ENCODE results near the gene HADHA. TPM values are rescaled to one million over a fixed set of nuclear protein-coding genes. Genes with fewer than 3 reads are reported as not detected.

HADHA gene
- 90.1 TPM for polyA plus RNA-seq (2012; ENCODE audit: low read depth, missing spikeins)

GRCh38 chr2:26244309-26245230, at the start of gene HADHA, which contains the start of gene HADHB:
HADHA (minus strand) TSS chr2:26244632; CDS start chr2:26244596, 36 bp downstream.
HADHB (plus strand) TSS chr2:26244939; CDS start chr2:26254255, 9,316 bp downstream.
- TF ChIP-seq TAF1 (IDR thresholded peaks at IDR 0.05; ENCODE audit: low read depth, low read length) (peak; percentile 64), PAX5 (IDR thresholded peaks at IDR 0.05; ENCODE audit: insufficient read depth, low read length, severe bottlenecking) (no peak), SPI1 (IDR thresholded peaks at IDR 0.05; ENCODE audit: low read depth, low read length) (peak; percentile 61), POLR2A (IDR thresholded peaks at IDR 0.05; ENCODE audit: low read depth, low read length) (peak; percentile 87), POU2F2 (IDR thresholded peaks at IDR 0.05; ENCODE audit: low read depth, low read length) (0 out of 2 replicates have a peak, but pooled peaks have one; percentile 11), POLR2AphosphoS5 (IDR thresholded peaks at IDR 0.05; ENCODE audit: low read depth, low read length) (peak; percentile 86)
- FAIRE-seq (peak; percentile 88), DNase-seq (ENCODE audit: insufficient read length, low spot score) (peak; percentile 65)

GRCh38 chr2:26292646-26293045, 48.2 kb upstream of the HADHA start:
- DNase-seq (ENCODE audit: insufficient read length, low spot score) (no peak), FAIRE-seq (peak; percentile 51)
- no peak for TF ChIP-seq POLR2A (IDR thresholded peaks at IDR 0.05; ENCODE audit: low read depth, low read length)
- TF ChIP-seq POLR2AphosphoS5 (IDR thresholded peaks at IDR 0.05; ENCODE audit: low read depth, low read length) = no peak
- TF ChIP-seq SPI1 (IDR thresholded peaks at IDR 0.05; ENCODE audit: low read depth, low read length) = no peak
- TF ChIP-seq POU2F2 (IDR thresholded peaks at IDR 0.05; ENCODE audit: low read depth, low read length) = no peak
- no peak for TF ChIP-seq PAX5 (IDR thresholded peaks at IDR 0.05; ENCODE audit: insufficient read depth, low read length, severe bottlenecking)
- no peak for TF ChIP-seq TAF1 (IDR thresholded peaks at IDR 0.05; ENCODE audit: low read depth, low read length)

- DNase-seq (ENCODE audit: insufficient read length, low spot score) (no peak), FAIRE-seq (no peak)
- TF ChIP-seq TAF1 (IDR thresholded peaks at IDR 0.05; ENCODE audit: low read depth, low read length) (no peak), POLR2AphosphoS5 (IDR thresholded peaks at IDR 0.05; ENCODE audit: low read depth, low read length) (no peak), SPI1 (IDR thresholded peaks at IDR 0.05; ENCODE audit: low read depth, low read length) (no peak), POU2F2 (IDR thresholded peaks at IDR 0.05; ENCODE audit: low read depth, low read length) (no peak), PAX5 (IDR thresholded peaks at IDR 0.05; ENCODE audit: insufficient read depth, low read length, severe bottlenecking) (no peak), POLR2A (IDR thresholded peaks at IDR 0.05; ENCODE audit: low read depth, low read length) (no peak)
Observed at GRCh38 chr2:26290001-26290400, 45.6 kb upstream of the HADHA start.

GRCh38 chr2:26285931-26286330, 41.5 kb upstream of the HADHA start:
- DNase-seq (ENCODE audit: insufficient read length, low spot score) (no peak), FAIRE-seq (no peak)
- TF ChIP-seq PAX5 (IDR thresholded peaks at IDR 0.05; ENCODE audit: insufficient read depth, low read length, severe bottlenecking) = no peak
- no peak for TF ChIP-seq SPI1 (IDR thresholded peaks at IDR 0.05; ENCODE audit: low read depth, low read length)
- no peak for TF ChIP-seq TAF1 (IDR thresholded peaks at IDR 0.05; ENCODE audit: low read depth, low read length)
- no peak for TF ChIP-seq POU2F2 (IDR thresholded peaks at IDR 0.05; ENCODE audit: low read depth, low read length)
- no peak for TF ChIP-seq POLR2AphosphoS5 (IDR thresholded peaks at IDR 0.05; ENCODE audit: low read depth, low read length)
- TF ChIP-seq POLR2A (IDR thresholded peaks at IDR 0.05; ENCODE audit: low read depth, low read length) = no peak

- no peak for TF ChIP-seq TAF1 (IDR thresholded peaks at IDR 0.05; ENCODE audit: low read depth, low read length)
- no peak for TF ChIP-seq PAX5 (IDR thresholded peaks at IDR 0.05; ENCODE audit: insufficient read depth, low read length, severe bottlenecking)
- no peak for TF ChIP-seq SPI1 (IDR thresholded peaks at IDR 0.05; ENCODE audit: low read depth, low read length)
- TF ChIP-seq POU2F2 (IDR thresholded peaks at IDR 0.05; ENCODE audit: low read depth, low read length) = no peak
- TF ChIP-seq POLR2A (IDR thresholded peaks at IDR 0.05; ENCODE audit: low read depth, low read length) = no peak
- TF ChIP-seq POLR2AphosphoS5 (IDR thresholded peaks at IDR 0.05; ENCODE audit: low read depth, low read length) = no peak
- FAIRE-seq (no peak), DNase-seq (ENCODE audit: insufficient read length, low spot score) (no peak)
Observed at GRCh38 chr2:26284132-26284531, 39.7 kb upstream of the HADHA start.

GRCh38 chr2:26283606-26284005, 39.2 kb upstream of the HADHA start:
- FAIRE-seq (no peak), DNase-seq (ENCODE audit: insufficient read length, low spot score) (no peak)
- TF ChIP-seq TAF1 (IDR thresholded peaks at IDR 0.05; ENCODE audit: low read depth, low read length) (no peak), SPI1 (IDR thresholded peaks at IDR 0.05; ENCODE audit: low read depth, low read length) (no peak), POU2F2 (IDR thresholded peaks at IDR 0.05; ENCODE audit: low read depth, low read length) (no peak), POLR2AphosphoS5 (IDR thresholded peaks at IDR 0.05; ENCODE audit: low read depth, low read length) (no peak), PAX5 (IDR thresholded peaks at IDR 0.05; ENCODE audit: insufficient read depth, low read length, severe bottlenecking) (no peak), POLR2A (IDR thresholded peaks at IDR 0.05; ENCODE audit: low read depth, low read length) (no peak)

GRCh38 chr2:26281226-26281625, 36.8 kb upstream of the HADHA start:
- FAIRE-seq (no peak), DNase-seq (ENCODE audit: insufficient read length, low spot score) (no peak)
- TF ChIP-seq SPI1 (IDR thresholded peaks at IDR 0.05; ENCODE audit: low read depth, low read length) (no peak), PAX5 (IDR thresholded peaks at IDR 0.05; ENCODE audit: insufficient read depth, low read length, severe bottlenecking) (no peak), TAF1 (IDR thresholded peaks at IDR 0.05; ENCODE audit: low read depth, low read length) (no peak), POLR2A (IDR thresholded peaks at IDR 0.05; ENCODE audit: low read depth, low read length) (no peak), POLR2AphosphoS5 (IDR thresholded peaks at IDR 0.05; ENCODE audit: low read depth, low read length) (no peak), POU2F2 (IDR thresholded peaks at IDR 0.05; ENCODE audit: low read depth, low read length) (no peak)

GRCh38 chr2:26279886-26280285, 35.5 kb upstream of the HADHA start:
- no peak for TF ChIP-seq PAX5 (IDR thresholded peaks at IDR 0.05; ENCODE audit: insufficient read depth, low read length, severe bottlenecking)
- TF ChIP-seq POLR2A (IDR thresholded peaks at IDR 0.05; ENCODE audit: low read depth, low read length) = no peak
- TF ChIP-seq SPI1 (IDR thresholded peaks at IDR 0.05; ENCODE audit: low read depth, low read length) = no peak
- no peak for TF ChIP-seq POU2F2 (IDR thresholded peaks at IDR 0.05; ENCODE audit: low read depth, low read length)
- no peak for TF ChIP-seq POLR2AphosphoS5 (IDR thresholded peaks at IDR 0.05; ENCODE audit: low read depth, low read length)
- no peak for TF ChIP-seq TAF1 (IDR thresholded peaks at IDR 0.05; ENCODE audit: low read depth, low read length)
- FAIRE-seq (no peak), DNase-seq (ENCODE audit: insufficient read length, low spot score) (no peak)

All from GM12891 (cell line).